IPS-20b (cell line): ENCODE measurements around the gene NDUFAF3.

Source experiments
- H3K27ac ChIP-seq: one replicate; pipeline ENCODE4 v1.5.1; 2013; ENCODE audit warnings: low read length
- H3K27me3 ChIP-seq: 2 replicates; pipeline ENCODE4 v1.6.1; 2013; ENCODE audit warnings: mild to moderate bottlenecking, low read length, inconsistent platforms; ENCODE audit not compliant: insufficient read depth
- H3K36me3 ChIP-seq: 2 replicates; pipeline ENCODE4 v1.6.1; 2013; ENCODE audit warnings: low read depth, mild to moderate bottlenecking, inconsistent platforms, low read length, moderate library complexity; ENCODE audit not compliant: insufficient read depth
- H3K4me1 ChIP-seq: 2 replicates; pipeline ENCODE4 v1.6.1; 2013; ENCODE audit warnings: mild to moderate bottlenecking, control low read depth, inconsistent platforms, low read length, moderate library complexity; ENCODE audit not compliant: insufficient read depth
- H3K4me3 ChIP-seq: 2 replicates; pipeline ENCODE4 v1.5.1; 2013; ENCODE audit warnings: mild to moderate bottlenecking, low read length, inconsistent platforms
- H3K9ac ChIP-seq: 2 replicates; pipeline ENCODE4 v1.6.1; 2013; ENCODE audit warnings: low read depth, mild to moderate bottlenecking, inconsistent platforms, low read length, moderate library complexity
- H3K9me3 ChIP-seq: 2 replicates; pipeline ENCODE4 v1.6.1; 2013; ENCODE audit warnings: mild to moderate bottlenecking, low read depth, low read length, inconsistent platforms; ENCODE audit not compliant: insufficient read depth

Gene NDUFAF3, protein sequence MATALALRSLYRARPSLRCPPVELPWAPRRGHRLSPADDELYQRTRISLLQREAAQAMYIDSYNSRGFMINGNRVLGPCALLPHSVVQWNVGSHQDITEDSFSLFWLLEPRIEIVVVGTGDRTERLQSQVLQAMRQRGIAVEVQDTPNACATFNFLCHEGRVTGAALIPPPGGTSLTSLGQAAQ

DNA sequence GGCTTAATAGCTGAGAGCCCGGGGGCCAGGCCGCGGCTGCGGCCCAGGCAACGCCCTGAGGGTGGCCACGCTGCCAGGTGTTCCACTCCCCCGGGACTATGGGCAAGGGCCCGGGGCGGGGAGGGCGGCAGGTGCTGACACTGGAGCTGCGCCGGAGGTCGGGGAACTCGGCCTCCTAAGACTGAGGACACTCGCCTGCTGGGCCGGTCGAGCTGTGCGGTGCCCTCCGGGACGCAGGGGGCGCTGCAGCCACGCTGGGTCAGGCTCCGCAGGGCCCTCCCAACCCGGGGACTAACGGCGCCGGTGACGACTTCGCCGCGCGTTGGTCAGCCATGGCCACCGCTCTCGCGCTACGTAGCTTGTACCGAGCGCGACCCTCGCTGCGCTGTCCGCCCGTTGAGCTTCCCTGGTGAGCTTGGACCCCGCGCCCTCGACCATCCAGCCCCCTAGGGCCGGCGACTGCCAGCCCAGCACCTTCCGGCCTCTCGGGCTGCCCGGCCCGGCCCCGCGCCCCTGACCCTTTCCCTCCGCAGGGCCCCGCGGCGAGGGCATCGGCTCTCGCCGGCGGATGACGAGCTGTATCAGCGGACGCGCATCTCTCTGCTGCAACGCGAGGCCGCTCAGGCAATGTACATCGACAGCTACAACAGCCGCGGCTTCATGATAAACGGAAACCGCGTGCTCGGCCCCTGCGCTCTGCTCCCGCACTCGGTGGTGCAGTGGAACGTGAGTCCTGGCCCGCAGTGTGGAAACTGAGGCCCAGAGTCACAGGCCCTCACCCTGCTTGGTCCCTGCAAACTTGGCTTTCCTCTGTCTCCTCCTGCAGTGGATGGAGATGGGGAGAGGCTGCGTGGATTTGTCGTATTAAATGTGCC lies at the start of gene NDUFAF3:
Gene NDUFAF3 (plus strand): TSS at position 309 of the 875 bp plus-strand sequence. CDS start 24 bp downstream, at position 333.
- Histone ChIP-seq H3K4me3 (peak within 1 kb of the TSS; percentile 98), H3K36me3 (peaks cover 42% of the 10 kb centered on the region), H3K27me3 (no peaks in the 10 kb centered on the region), H3K27ac (peak within 1 kb of the TSS; percentile 92), H3K4me1 (no peaks in the 10 kb centered on the region; the same call in 1 of the 2 replicates), H3K9ac (peak within 1 kb of the TSS; percentile 94), H3K9me3 (no peaks in the 10 kb centered on the region)

DNA sequence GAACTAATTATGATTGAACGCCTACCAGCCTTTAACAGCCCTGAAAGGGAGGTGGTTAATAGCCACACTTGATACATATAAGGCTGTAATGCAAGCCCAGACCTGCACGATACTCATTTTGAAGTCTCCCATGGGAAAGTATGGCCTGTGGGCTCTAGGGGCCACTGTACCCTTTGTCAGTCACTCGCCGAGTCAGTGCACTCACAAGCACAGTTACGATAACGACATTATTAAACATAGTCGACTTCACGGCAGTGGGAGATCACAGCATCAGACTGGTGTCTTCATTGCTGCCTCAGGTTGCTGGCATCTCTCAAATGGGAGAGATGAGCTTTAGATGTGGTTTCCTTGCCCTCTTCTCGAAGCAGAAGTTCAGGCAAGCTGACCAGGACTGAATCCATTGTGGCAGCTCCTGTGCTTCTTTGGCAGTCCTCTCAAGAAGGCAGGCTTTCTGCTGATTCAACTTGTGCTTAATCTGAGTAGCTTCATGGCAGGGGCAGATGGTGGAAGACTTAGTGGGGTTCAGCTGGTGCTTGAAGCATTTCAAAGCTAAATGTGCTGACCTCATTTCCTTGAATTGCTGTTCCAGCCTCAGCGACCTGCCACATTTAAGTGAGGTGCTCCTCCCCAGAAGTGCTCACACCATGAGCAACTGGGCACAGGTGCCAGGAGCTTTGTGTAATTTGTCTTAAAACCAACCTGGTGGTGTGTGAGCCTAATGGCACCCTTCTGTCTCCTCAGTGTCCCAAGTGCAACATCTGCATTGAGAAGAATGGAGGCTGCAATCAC lies 47.7 kb upstream of the NDUFAF3 start:
- Histone ChIP-seq H3K36me3 (peaks cover 92% of the 10 kb centered on the region), H3K27ac (no peak overlapping the region)

DNA sequence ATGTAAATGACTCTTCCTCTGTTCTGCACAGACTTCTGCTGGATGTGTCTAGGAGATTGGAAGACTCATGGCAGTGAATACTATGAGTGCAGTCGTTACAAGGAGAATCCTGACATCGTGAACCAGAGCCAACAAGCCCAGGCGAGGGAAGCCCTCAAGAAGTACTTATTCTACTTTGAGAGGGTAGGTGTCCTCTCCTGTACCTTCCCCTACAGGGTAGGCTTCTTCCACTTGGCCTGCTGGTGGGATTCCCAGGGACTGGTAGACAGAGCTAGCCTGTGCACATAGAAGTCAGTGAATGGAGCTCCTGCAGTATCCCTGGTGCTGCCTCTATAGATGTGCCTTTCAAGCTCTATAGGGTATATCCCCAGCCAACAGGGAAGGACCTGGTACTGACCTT lies 42.5 kb upstream of the NDUFAF3 start:
- H3K4me3 ChIP-seq, result no peak overlapping the region
- no peak overlapping the region for H3K9ac ChIP-seq
- H3K27me3 ChIP-seq, result no peaks in the 10 kb centered on the region
- H3K27ac ChIP-seq, result no peak overlapping the region
- no peaks in the 10 kb centered on the region for H3K9me3 ChIP-seq
- H3K36me3 ChIP-seq, result peaks cover 94% of the 10 kb centered on the region
- no peaks in the 10 kb centered on the region for H3K4me1 ChIP-seq

More for the DNA sequence above, 47.7 kb upstream of the NDUFAF3 start:
- Histone ChIP-seq H3K27me3 (no peaks in the 10 kb centered on the region), H3K9ac (no peak overlapping the region), H3K4me3 (no peak overlapping the region), H3K9me3 (no peaks in the 10 kb centered on the region), H3K4me1 (no peaks in the 10 kb centered on the region)

DNA sequence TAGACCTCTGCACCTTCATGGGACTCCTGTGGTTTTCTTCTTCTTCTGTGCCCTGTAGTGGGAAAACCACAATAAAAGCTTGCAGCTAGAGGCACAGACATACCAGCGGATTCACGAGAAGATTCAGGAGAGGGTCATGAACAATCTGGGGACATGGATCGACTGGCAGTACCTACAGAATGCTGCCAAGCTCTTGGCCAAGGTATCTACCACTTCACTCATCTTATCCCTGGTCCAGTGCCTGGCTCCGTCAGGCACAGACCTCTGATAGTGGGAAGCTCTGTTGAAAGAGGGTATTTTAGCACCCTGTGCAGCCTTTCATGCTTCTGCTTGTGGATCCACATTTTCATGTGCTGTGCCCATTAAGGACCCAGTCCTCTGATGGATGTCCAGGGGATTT lies 41.6 kb upstream of the NDUFAF3 start:
- H3K27me3 ChIP-seq, result no peaks in the 10 kb centered on the region
- no peak overlapping the region for H3K4me3 ChIP-seq
- H3K4me1 ChIP-seq, result no peaks in the 10 kb centered on the region
- peaks cover 94% of the 10 kb centered on the region for H3K36me3 ChIP-seq
- H3K9me3 ChIP-seq, result no peaks in the 10 kb centered on the region
- no peak overlapping the region for H3K9ac ChIP-seq
- no peak overlapping the region for H3K27ac ChIP-seq

DNA sequence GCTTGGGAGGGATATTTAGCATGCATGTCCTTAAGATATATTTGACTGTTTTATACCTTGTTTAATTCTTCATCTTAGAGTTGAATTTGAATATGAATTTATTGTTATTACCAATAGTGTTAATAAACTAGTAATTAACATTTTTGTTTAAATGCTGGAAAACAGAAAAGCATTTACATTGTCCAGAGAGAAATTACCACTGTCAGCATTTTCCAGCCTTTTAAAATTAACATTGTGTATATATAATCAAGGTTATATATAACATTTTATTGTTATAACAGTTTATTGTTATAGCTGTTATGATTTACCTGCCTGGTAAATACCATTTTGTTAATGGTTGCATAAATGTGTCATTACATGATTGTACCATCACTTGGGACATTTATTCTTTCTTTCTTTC lies 39.9 kb upstream of the NDUFAF3 start:
- peaks cover 85% of the 10 kb centered on the region for H3K36me3 ChIP-seq
- H3K4me1 ChIP-seq, result no peaks in the 10 kb centered on the region
- no peak overlapping the region for H3K9ac ChIP-seq
- no peaks in the 10 kb centered on the region for H3K27me3 ChIP-seq
- H3K27ac ChIP-seq, result no peak overlapping the region
- H3K9me3 ChIP-seq, result no peaks in the 10 kb centered on the region
- no peak overlapping the region for H3K4me3 ChIP-seq

DNA sequence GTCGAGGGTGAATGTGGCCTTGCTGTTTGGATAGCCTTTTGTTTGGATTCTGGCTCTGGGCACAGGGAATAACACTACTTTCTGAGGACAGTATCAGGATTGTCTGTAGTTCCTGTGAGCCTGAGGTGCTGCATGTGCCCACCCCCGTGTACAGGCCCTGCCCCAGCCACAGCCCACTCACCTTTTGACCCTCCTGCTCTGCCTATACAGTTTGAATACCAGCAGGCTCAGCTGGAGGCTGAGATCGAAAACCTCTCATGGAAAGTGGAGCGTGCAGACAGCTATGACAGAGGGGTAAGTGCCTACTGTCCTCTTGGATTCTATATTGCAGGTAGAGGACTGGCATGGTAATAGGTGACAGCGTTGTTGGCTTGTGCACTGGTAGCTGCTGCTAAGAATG lies 39.2 kb upstream of the NDUFAF3 start:
- Histone ChIP-seq H3K36me3 (peaks cover 80% of the 10 kb centered on the region), H3K4me3 (no peak overlapping the region), H3K27me3 (no peaks in the 10 kb centered on the region), H3K4me1 (no peaks in the 10 kb centered on the region), H3K9me3 (no peaks in the 10 kb centered on the region), H3K9ac (no peak overlapping the region), H3K27ac (no peak overlapping the region)

DNA sequence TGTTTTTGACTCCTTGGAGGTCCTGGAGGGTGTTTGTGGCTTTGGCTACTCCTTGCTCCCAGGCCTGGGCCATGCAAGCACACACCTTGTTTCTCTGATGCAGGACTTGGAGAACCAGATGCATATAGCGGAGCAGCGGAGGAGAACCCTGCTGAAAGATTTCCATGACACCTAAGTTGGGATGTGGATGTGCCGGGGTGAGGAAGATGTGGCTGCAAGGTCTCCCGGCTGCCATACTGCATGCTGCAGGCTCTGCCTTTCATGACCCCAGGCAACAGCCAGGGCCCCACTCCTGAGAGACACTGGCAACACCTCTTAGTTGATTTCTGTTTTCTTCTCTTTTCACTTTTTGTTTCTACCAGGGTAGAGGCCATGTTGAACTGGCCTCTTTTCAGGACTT lies 38.8 kb upstream of the NDUFAF3 start:
- Histone ChIP-seq H3K9ac (no peak overlapping the region), H3K4me3 (no peak overlapping the region), H3K36me3 (peaks cover 76% of the 10 kb centered on the region), H3K27ac (no peak overlapping the region), H3K27me3 (no peaks in the 10 kb centered on the region), H3K9me3 (no peaks in the 10 kb centered on the region), H3K4me1 (no peaks in the 10 kb centered on the region)

DNA sequence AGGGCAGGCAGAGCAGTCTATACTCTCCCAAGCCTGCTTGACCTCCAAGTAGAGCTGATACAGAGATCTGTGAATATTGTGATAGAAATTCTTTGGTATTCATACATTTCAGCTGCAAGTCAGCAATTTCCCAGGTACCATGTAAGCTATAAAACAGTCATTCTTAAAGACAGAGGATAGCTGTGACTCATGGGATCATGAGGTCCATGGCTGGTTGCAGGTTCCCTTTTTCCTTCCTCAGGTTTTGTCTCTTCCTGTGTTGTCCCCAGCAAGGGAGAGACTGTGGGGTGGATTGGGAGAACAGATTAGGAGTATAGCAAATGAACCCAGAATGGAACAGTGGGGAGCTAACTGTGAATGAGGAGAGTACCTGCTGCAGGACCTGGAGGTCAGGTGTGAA lies 37.3 kb upstream of the NDUFAF3 start:
- no peaks in the 10 kb centered on the region for H3K9me3 ChIP-seq
- H3K4me1 ChIP-seq, result peaks cover 5% of the 10 kb centered on the region; the same call in 1 of the 2 replicates
- H3K27ac ChIP-seq, result no peak overlapping the region
- H3K9ac ChIP-seq, result no peak overlapping the region
- H3K27me3 ChIP-seq, result no peaks in the 10 kb centered on the region
- H3K4me3 ChIP-seq, result no peak overlapping the region
- peaks cover 63% of the 10 kb centered on the region for H3K36me3 ChIP-seq

DNA sequence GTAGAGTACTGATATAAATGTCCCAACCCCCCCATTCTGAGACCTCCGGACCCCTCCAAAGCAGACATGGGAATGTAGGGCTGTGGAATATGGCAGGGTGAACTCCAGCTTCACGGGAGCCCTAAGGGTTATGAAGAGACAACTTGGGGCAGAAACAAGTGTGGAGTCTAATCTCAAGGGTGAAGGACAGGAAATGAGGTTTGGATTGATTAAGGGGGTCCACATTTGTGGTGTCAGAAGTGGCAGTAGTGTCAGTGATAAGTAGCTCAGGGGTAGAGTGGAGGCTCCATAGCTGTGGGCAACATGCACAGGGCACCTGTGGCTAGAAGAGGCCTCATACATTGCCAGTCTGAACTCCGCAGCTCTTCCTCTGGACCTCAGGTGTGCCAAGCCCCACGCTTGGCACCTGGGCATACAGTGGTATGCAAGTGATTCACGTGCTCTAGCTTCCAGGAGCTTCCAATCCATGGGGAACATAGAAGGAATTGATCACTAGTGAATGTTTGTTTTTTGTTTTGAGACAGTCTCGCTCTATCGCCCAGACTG lies 36.0 kb upstream of the NDUFAF3 start:
- Histone ChIP-seq H3K9me3 (no peaks in the 10 kb centered on the region), H3K9ac (no peak overlapping the region), H3K27ac (no peak overlapping the region), H3K4me3 (no peak overlapping the region), H3K36me3 (peaks cover 52% of the 10 kb centered on the region), H3K27me3 (no peaks in the 10 kb centered on the region), H3K4me1 (peaks cover 6% of the 10 kb centered on the region; the same call in 1 of the 2 replicates)

DNA sequence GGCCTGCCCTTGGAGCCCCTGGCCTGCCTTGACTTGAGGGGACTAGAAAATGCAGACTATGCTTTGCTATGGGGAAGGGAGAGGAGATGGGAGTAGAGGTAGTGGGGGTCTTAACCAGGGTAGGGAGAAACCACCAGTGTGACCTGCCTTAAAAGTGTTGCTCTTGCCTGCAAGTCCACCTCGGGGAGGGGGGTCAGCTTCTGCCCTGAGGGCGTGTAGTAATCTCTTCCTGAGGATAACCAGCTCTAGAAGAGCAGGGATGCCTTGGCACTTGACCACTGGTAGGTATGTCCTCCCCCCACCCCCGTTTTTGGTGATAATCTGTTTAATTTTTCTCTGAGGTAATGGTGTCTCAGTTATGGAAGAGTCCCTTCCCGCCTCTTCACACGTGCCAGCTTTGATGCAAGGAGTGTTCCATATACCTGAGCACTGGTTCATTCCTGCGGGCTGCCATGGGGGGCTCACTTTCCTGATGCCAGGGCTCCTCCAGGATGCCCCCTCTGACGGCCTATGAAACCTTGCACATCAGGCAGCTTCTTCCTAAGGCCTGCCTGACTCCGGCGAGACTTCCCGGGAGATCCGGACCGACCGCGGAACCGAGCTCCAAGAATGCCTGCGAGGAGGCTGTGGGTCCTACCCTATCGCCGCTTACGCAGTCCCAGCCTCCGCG lies 32.7 kb upstream of the NDUFAF3 start:
- Histone ChIP-seq H3K27ac (peak overlapping the region; percentile 78), H3K36me3 (peaks cover 21% of the 10 kb centered on the region), H3K9me3 (no peaks in the 10 kb centered on the region), H3K4me1 (peaks cover 13% of the 10 kb centered on the region), H3K27me3 (no peaks in the 10 kb centered on the region), H3K4me3 (peak overlapping the region; percentile 91), H3K9ac (peak overlapping the region; percentile 85)
